ENCODE results near the gene MRPS27. TPM values are rescaled to one million over a fixed set of nuclear protein-coding genes. Genes with fewer than 3 reads are reported as not detected.
A peak's percentile ranks its signal among the peaks of the same experiment; 100 is the strongest.

The MRPS27 gene
- total RNA-seq, 1 experiment from 2014 or later, result 127 TPM

GRCh38 chr5:72270037-72270436 is 50.0 kb downstream of the MRPS27 start:
- no peak overlapping the region for H3K4me3 ChIP-seq (ENCODE audit: insufficient read depth, low read depth, low read length)
- no peak for DNase-seq
- no peaks in the 10 kb centered on the region for H3K36me3 ChIP-seq (replicated peaks; ENCODE audit: control insufficient read depth, insufficient read depth, low read length)
- H3K27me3 ChIP-seq (ENCODE audit: control insufficient read depth, insufficient read depth, low read length), result no peaks in the 10 kb centered on the region

- Histone ChIP-seq H3K4me3 (ENCODE audit: insufficient read depth, low read depth, low read length) (no peak overlapping the region), H3K36me3 (replicated peaks; ENCODE audit: control insufficient read depth, insufficient read depth, low read length) (no peaks in the 10 kb centered on the region), H3K27me3 (ENCODE audit: control insufficient read depth, insufficient read depth, low read length) (no peaks in the 10 kb centered on the region)
- DNase-seq, result no peak
These were observed 50.6 kb downstream of the MRPS27 start for GRCh38 chr5:72269411-72269780.

- Histone ChIP-seq H3K36me3 (replicated peaks; ENCODE audit: control insufficient read depth, insufficient read depth, low read length) (no peaks in the 10 kb centered on the region), H3K27me3 (ENCODE audit: control insufficient read depth, insufficient read depth, low read length) (no peaks in the 10 kb centered on the region), H3K4me3 (ENCODE audit: insufficient read depth, low read depth, low read length) (no peak overlapping the region)
- DNase-seq, result peak; percentile 40
These were observed 51.2 kb downstream of the MRPS27 start for GRCh38 chr5:72268753-72269410.

DNA sequence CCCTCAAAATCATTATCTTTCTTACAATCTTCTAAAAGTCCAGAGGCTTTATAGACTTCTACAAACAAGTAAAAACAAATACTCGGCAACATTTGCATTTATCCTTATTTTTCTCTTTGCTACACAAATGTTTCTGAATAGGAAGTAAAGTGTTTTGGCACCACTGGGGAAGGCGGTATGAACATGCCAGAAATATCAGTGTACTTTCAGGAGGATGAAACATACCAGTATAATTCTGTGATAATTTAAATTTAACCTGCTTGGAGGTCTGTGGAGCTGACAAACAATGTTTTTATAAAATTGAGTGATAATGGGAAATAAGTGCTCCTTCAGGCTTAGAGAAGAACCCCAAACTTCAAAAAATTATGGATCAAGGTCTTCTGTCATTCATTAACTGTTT is 51.8 kb downstream of the MRPS27 start:
- H3K4me3 ChIP-seq (ENCODE audit: insufficient read depth, low read depth, low read length), result no peak overlapping the region
- DNase-seq, result no peak
- no peaks in the 10 kb centered on the region for H3K27me3 ChIP-seq (ENCODE audit: control insufficient read depth, insufficient read depth, low read length)
- no peaks in the 10 kb centered on the region for H3K36me3 ChIP-seq (replicated peaks; ENCODE audit: control insufficient read depth, insufficient read depth, low read length)

GRCh38 chr5:72267685-72268084 is 52.4 kb downstream of the MRPS27 start:
- no peaks in the 10 kb centered on the region for H3K36me3 ChIP-seq (replicated peaks; ENCODE audit: control insufficient read depth, insufficient read depth, low read length)
- DNase-seq, result no peak
- H3K27me3 ChIP-seq (ENCODE audit: control insufficient read depth, insufficient read depth, low read length), result no peaks in the 10 kb centered on the region
- no peak overlapping the region for H3K4me3 ChIP-seq (ENCODE audit: insufficient read depth, low read depth, low read length)

- Histone ChIP-seq H3K4me3 (ENCODE audit: insufficient read depth, low read depth, low read length) (no peak overlapping the region), H3K27me3 (ENCODE audit: control insufficient read depth, insufficient read depth, low read length) (no peaks in the 10 kb centered on the region), H3K36me3 (replicated peaks; ENCODE audit: control insufficient read depth, insufficient read depth, low read length) (no peaks in the 10 kb centered on the region)
- no peak for DNase-seq
These were observed 53.2 kb downstream of the MRPS27 start for GRCh38 chr5:72266862-72267261.

DNA sequence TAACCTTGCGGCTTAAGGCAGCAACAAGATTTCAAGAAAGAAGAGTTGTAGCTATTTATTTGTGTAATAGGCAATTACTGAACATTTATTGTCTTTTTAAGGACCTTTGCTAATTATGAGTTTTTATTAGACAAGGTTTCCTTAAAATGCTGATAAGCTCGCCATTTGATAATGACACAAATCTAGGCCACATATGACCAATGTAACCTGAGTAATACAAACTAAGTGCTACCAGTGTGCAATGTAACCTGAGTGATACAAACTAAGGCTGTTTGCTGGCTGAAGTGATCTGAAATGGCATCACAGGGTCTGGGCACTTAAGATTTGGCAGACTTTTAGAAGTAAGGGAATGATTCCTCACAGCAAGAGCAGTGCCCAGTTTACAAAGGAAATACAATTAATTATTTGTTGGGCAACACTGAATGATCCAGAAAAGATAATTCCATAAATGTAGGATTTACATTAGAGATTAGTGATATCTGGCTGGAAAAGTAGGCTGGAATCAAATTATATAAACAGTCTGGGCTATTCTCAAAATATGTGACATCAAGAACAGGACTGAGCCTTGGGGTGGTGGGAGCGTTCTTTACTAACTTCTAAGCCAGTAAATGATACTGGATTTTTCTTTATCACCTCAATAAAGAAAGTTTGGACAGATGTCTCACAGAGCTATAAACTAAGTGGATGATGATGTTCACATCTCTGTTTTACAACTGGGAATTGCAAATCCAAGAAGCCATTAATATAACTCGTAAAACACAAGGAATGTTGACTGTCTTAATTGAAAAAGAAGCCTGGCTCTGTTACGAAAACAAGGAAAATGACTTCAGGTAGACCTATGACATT is 54.8 kb downstream of the MRPS27 start:
- H3K36me3 ChIP-seq (replicated peaks; ENCODE audit: control insufficient read depth, insufficient read depth, low read length), result no peaks in the 10 kb centered on the region
- H3K4me3 ChIP-seq (ENCODE audit: insufficient read depth, low read depth, low read length), result no peak overlapping the region
- no peaks in the 10 kb centered on the region for H3K27me3 ChIP-seq (ENCODE audit: control insufficient read depth, insufficient read depth, low read length)
- no peak for DNase-seq

- Histone ChIP-seq H3K36me3 (replicated peaks; ENCODE audit: control insufficient read depth, insufficient read depth, low read length) (no peaks in the 10 kb centered on the region), H3K4me3 (ENCODE audit: insufficient read depth, low read depth, low read length) (no peak overlapping the region), H3K27me3 (ENCODE audit: control insufficient read depth, insufficient read depth, low read length) (no peaks in the 10 kb centered on the region)
- no peak for DNase-seq
These were observed 63.5 kb downstream of the MRPS27 start for GRCh38 chr5:72256536-72256935.

GRCh38 chr5:72255670-72256069 is 64.4 kb downstream of the MRPS27 start:
- no peak for DNase-seq
- H3K27me3 ChIP-seq (ENCODE audit: control insufficient read depth, insufficient read depth, low read length), result no peaks in the 10 kb centered on the region
- H3K36me3 ChIP-seq (replicated peaks; ENCODE audit: control insufficient read depth, insufficient read depth, low read length), result no peaks in the 10 kb centered on the region
- no peak overlapping the region for H3K4me3 ChIP-seq (ENCODE audit: insufficient read depth, low read depth, low read length)

GRCh38 chr5:72255237-72255636 is 64.8 kb downstream of the MRPS27 start:
- H3K4me3 ChIP-seq (ENCODE audit: insufficient read depth, low read depth, low read length), result no peak overlapping the region
- H3K36me3 ChIP-seq (replicated peaks; ENCODE audit: control insufficient read depth, insufficient read depth, low read length), result no peaks in the 10 kb centered on the region
- no peaks in the 10 kb centered on the region for H3K27me3 ChIP-seq (ENCODE audit: control insufficient read depth, insufficient read depth, low read length)
- no peak for DNase-seq

DNA sequence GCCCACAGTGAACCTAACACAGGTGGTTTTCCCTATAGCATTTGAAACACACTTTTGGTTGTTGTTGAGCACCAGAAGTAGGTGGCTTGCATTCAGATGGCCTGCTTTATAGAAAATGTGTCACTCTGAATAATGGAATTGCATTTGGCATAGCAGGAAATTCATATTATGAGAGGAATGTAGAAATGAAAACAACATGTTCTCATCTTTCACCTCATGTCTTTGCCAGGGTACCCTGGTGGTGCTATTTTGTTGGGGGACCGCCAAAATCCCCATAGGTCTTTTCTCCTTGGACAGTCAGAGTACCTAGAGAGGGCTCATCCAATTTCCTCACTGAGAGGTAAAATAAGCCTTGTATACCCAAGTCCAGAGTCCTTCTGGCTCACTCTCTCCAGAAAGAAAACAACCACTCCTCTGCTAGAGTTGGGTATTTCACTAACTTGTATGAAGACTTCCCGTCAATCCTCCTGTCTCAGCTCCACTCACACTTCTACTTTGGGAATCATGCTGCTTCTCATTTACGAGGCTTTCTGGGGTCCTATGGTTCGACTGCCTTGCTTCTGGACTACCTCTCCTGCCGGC is 67.4 kb downstream of the MRPS27 start:
- Histone ChIP-seq H3K4me3 (ENCODE audit: insufficient read depth, low read depth, low read length) (no peak overlapping the region), H3K36me3 (replicated peaks; ENCODE audit: control insufficient read depth, insufficient read depth, low read length) (no peaks in the 10 kb centered on the region), H3K27me3 (ENCODE audit: control insufficient read depth, insufficient read depth, low read length) (no peaks in the 10 kb centered on the region)
- DNase-seq, result no peak

- Histone ChIP-seq H3K4me3 (ENCODE audit: insufficient read depth, low read depth, low read length) (no peak overlapping the region), H3K27me3 (ENCODE audit: control insufficient read depth, insufficient read depth, low read length) (no peaks in the 10 kb centered on the region), H3K36me3 (replicated peaks; ENCODE audit: control insufficient read depth, insufficient read depth, low read length) (no peaks in the 10 kb centered on the region)
- no peak for DNase-seq
These were observed 68.0 kb downstream of the MRPS27 start for GRCh38 chr5:72252008-72252407.

- Histone ChIP-seq H3K27me3 (ENCODE audit: control insufficient read depth, insufficient read depth, low read length) (no peaks in the 10 kb centered on the region), H3K36me3 (replicated peaks; ENCODE audit: control insufficient read depth, insufficient read depth, low read length) (no peaks in the 10 kb centered on the region), H3K4me3 (ENCODE audit: insufficient read depth, low read depth, low read length) (no peak overlapping the region)
- DNase-seq, result no peak
These were observed 68.7 kb downstream of the MRPS27 start for GRCh38 chr5:72251386-72251785.

GRCh38 chr5:72248410-72248981 is 71.5 kb downstream of the MRPS27 start:
- DNase-seq, result peak; percentile 5
- no peak overlapping the region for H3K4me3 ChIP-seq (ENCODE audit: insufficient read depth, low read depth, low read length)
- H3K27me3 ChIP-seq (ENCODE audit: control insufficient read depth, insufficient read depth, low read length), result no peaks in the 10 kb centered on the region
- H3K36me3 ChIP-seq (replicated peaks; ENCODE audit: control insufficient read depth, insufficient read depth, low read length), result no peaks in the 10 kb centered on the region

DNA sequence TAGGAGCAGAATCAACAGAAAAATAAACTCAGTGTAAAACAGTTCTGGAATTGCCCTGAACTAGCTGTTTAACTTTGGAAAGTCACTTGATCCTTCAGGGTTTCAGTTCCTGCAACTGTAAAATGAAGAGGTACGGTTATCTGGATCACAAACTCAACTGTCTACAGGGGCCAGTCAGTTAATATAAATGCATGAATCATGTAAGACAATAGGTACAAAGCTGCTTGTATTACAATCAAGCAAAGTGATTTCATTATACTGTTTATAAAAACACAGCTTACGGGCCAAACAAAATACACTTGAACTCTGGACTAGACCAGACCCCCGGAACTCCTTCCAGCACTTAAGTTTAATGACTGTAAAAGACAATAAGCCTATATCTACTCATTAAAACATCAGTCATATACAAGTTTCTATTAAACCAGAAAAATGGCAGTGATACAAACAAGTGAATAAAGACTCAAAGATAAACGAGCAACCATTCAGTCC is 73.0 kb downstream of the MRPS27 start:
- Histone ChIP-seq H3K27me3 (ENCODE audit: control insufficient read depth, insufficient read depth, low read length) (no peaks in the 10 kb centered on the region), H3K36me3 (replicated peaks; ENCODE audit: control insufficient read depth, insufficient read depth, low read length) (no peaks in the 10 kb centered on the region), H3K4me3 (ENCODE audit: insufficient read depth, low read depth, low read length) (no peak overlapping the region)
- no peak for DNase-seq
